OCI-LY1 (cell line): Measurements from ENCODE around the gene KIF23.

ENCODE experiments used
- H2AFZ ChIP-seq: fragments of 200-600 bp; sonication (generic), shearing (Covaris generic); 2 replicates; pipeline ENCODE4 v1.6.0; 2014; ENCODE audit warnings: antibody characterized with exemption, mild to moderate bottlenecking, low read length
- H3F3A ChIP-seq: fragments of 200-600 bp; sonication (generic), shearing (Covaris generic); 2 replicates; pipeline ENCODE4 v1.6.0; 2014; ENCODE audit warnings: mild to moderate bottlenecking, antibody characterized with exemption, low read length, moderate library complexity; ENCODE audit not compliant: insufficient read depth
- H3K27ac ChIP-seq: fragments of 200-600 bp; sonication (generic); 2 replicates; pipeline ENCODE4 v1.5.1; 2014; ENCODE audit warnings: low read length, mixed run types, mild to moderate bottlenecking, low read depth; ENCODE audit not compliant: poor library complexity, severe bottlenecking
- H3K27me3 ChIP-seq: fragments of 200-600 bp; sonication (generic); 2 replicates; pipeline ENCODE4 v1.6.0; 2014; ENCODE audit warnings: antibody characterized with exemption, mild to moderate bottlenecking, low read length, moderate library complexity; ENCODE audit not compliant: insufficient read depth
- H3K36me3 ChIP-seq: fragments of 200-600 bp; sonication (generic); 2 replicates; pipeline ENCODE4 v1.6.1; 2014; ENCODE audit warnings: mild to moderate bottlenecking, antibody characterized with exemption, low read length, moderate library complexity, mixed read lengths; ENCODE audit not compliant: insufficient read depth
- H3K4me1 ChIP-seq: fragments of 200-600 bp; sonication (generic); 2 replicates; pipeline ENCODE4 v1.5.1; 2014; ENCODE audit warnings: mild to moderate bottlenecking, low read length, moderate library complexity; ENCODE audit not compliant: insufficient read depth, severe bottlenecking
- H3K4me2 ChIP-seq: fragments of 200-600 bp; sonication (generic), shearing (Covaris generic); 2 replicates; pipeline ENCODE4 v1.6.1; 2014; ENCODE audit warnings: low read length
- H3K4me3 ChIP-seq: fragments of 200-600 bp; sonication (generic); 2 replicates; pipeline ENCODE4 v1.5.1; 2014; ENCODE audit warnings: low read length, low read depth, mild to moderate bottlenecking, mixed read lengths; ENCODE audit not compliant: poor library complexity, severe bottlenecking
- H3K79me2 ChIP-seq: fragments of 200-600 bp; shearing (Covaris generic); 2 replicates; pipeline ENCODE4 v1.6.1; 2016; ENCODE audit warnings: mixed run types, low read length, mixed read lengths; ENCODE audit not compliant: insufficient read depth
- H3K9ac ChIP-seq: fragments of 200-600 bp; sonication (generic), shearing (Covaris generic); 2 replicates; pipeline ENCODE4 v1.6.1; 2014; ENCODE audit warnings: mild to moderate bottlenecking, low read length, mixed read lengths
- H3K9me2 ChIP-seq: fragments of 200-600 bp; sonication (generic), shearing (Covaris generic); 2 replicates; pipeline ENCODE4 v1.6.1; 2014; ENCODE audit warnings: low read depth, mild to moderate bottlenecking, low read length, mixed read lengths
- H3K9me3 ChIP-seq: fragments of 200-600 bp; shearing (Covaris generic); 2 replicates; pipeline ENCODE4 v1.6.1; 2014; ENCODE audit warnings: low read length, mixed read lengths
- H4K20me1 ChIP-seq: fragments of 200-600 bp; sonication (generic), shearing (Covaris generic); 2 replicates; pipeline ENCODE4 v1.6.0; 2016; ENCODE audit warnings: mild to moderate bottlenecking, low read length; ENCODE audit not compliant: insufficient read depth
- CTCF ChIP-seq: fragments of 200-600 bp; sonication (generic), shearing (Covaris generic); IDR thresholded peaks from 2 replicates; pipeline ENCODE4 v1.5.1; 2017; ENCODE audit warnings: mild to moderate bottlenecking, antibody characterized with exemption, low read length, moderate library complexity, mixed read lengths
- EZH2 ChIP-seq: fragments of 200-600 bp; sonication (generic), shearing (Covaris generic); IDR thresholded peaks from 2 replicates; pipeline ENCODE4 v1.8.0; 2017; ENCODE audit warnings: borderline replicate concordance, mixed run types, mild to moderate bottlenecking, antibody characterized with exemption, low read length, moderate library complexity, mixed read lengths

The KIF23 gene

GRCh38 chr15:69467636-69468035 lies 53.5 kb downstream of the KIF23 start:
- Histone ChIP-seq H3K4me2 (no peak overlapping the region), H3K4me1 (peaks cover 23% of the 10 kb centered on the region), H3K27me3 (0 out of 2 replicates have a peak, but pooled peaks cover 8% of the 10 kb centered on the region), H3K36me3 (no peaks in the 10 kb centered on the region), H3K79me2 (no peaks in the 10 kb centered on the region), H4K20me1 (no peaks in the 10 kb centered on the region), H2AFZ (no peak overlapping the region), H3K9ac (no peak overlapping the region), H3K9me2 (no peaks in the 10 kb centered on the region), H3K27ac (no peak overlapping the region), H3K9me3 (no peaks in the 10 kb centered on the region), H3K4me3 (no peak overlapping the region), H3F3A (no peaks in the 10 kb centered on the region)
- no peak for TF ChIP-seq EZH2
- TF ChIP-seq CTCF: no peak

GRCh38 chr15:69468241-69469121 lies 54.3 kb downstream of the KIF23 start:
- no peak overlapping the region for H3K4me2 ChIP-seq
- no peaks in the 10 kb centered on the region for H3K9me3 ChIP-seq
- H2AFZ ChIP-seq: no peak overlapping the region
- no peak overlapping the region for H3K27ac ChIP-seq
- no peaks in the 10 kb centered on the region for H3K9me2 ChIP-seq
- H3K79me2 ChIP-seq: no peaks in the 10 kb centered on the region
- H3K4me3 ChIP-seq: no peak overlapping the region
- no peak for TF ChIP-seq EZH2
- TF ChIP-seq CTCF: no peak
- no peaks in the 10 kb centered on the region for H3F3A ChIP-seq
- no peaks in the 10 kb centered on the region for H4K20me1 ChIP-seq
- H3K9ac ChIP-seq: no peak overlapping the region
- 0 out of 2 replicates have a peak, but pooled peaks cover 8% of the 10 kb centered on the region for H3K27me3 ChIP-seq
- no peaks in the 10 kb centered on the region for H3K36me3 ChIP-seq
- H3K4me1 ChIP-seq: peaks cover 16% of the 10 kb centered on the region

GRCh38 chr15:69469467-69470201 lies 55.5 kb downstream of the KIF23 start:
- Histone ChIP-seq H3K27ac (no peak overlapping the region), H3K4me2 (no peak overlapping the region), H3K9me3 (no peaks in the 10 kb centered on the region), H3F3A (no peaks in the 10 kb centered on the region), H3K9ac (no peak overlapping the region), H3K9me2 (no peaks in the 10 kb centered on the region), H3K4me1 (peaks cover 13% of the 10 kb centered on the region), H3K27me3 (0 out of 2 replicates have a peak, but pooled peaks cover 8% of the 10 kb centered on the region), H4K20me1 (no peaks in the 10 kb centered on the region), H3K79me2 (no peaks in the 10 kb centered on the region), H2AFZ (no peak overlapping the region), H3K4me3 (no peak overlapping the region), H3K36me3 (no peaks in the 10 kb centered on the region)
- TF ChIP-seq EZH2: no peak
- TF ChIP-seq CTCF: no peak
